HG03469 (cell line): ENCODE measurements around the gene ZNF668.
"Not testable (repeated sequence)": the region's sequence is repeated elsewhere in the genome, so short reads cannot be mapped to it uniquely, and the experiment has no call there.

Source experiments
- ATAC-seq: cut with Tn5 transposase; IDR thresholded peaks from one replicate; pipeline ENCODE4 v1.9.1; 2021; ENCODE audit warnings: mild to moderate bottlenecking, moderate library complexity, moderate number of reproducible peaks; ENCODE audit not compliant: unreplicated experiment

Gene ZNF668

GRCh38 chr16:31061126-31061812, 12.8 kb downstream of the ZNF668 start:
- ATAC-seq = no peak

- ATAC-seq = no peak
These were observed 18.4 kb downstream of the ZNF668 start for GRCh38 chr16:31055613-31056012.

- no peak for ATAC-seq
These were observed 21.9 kb downstream of the ZNF668 start for GRCh38 chr16:31052114-31052513.

- no peak for ATAC-seq
These were observed 23.6 kb downstream of the ZNF668 start for GRCh38 chr16:31050280-31051030.

- no peak for ATAC-seq
These were observed 30.1 kb downstream of the ZNF668 start for GRCh38 chr16:31043898-31044481.

GRCh38 chr16:31043352-31043751, 30.7 kb downstream of the ZNF668 start:
- ATAC-seq = no peak

GRCh38 chr16:31042866-31043265, 31.2 kb downstream of the ZNF668 start:
- ATAC-seq = no peak

GRCh38 chr16:31038993-31039392, 35.0 kb downstream of the ZNF668 start:
- no peak for ATAC-seq

GRCh38 chr16:31036691-31037090, 37.3 kb downstream of the ZNF668 start:
- ATAC-seq = no peak

GRCh38 chr16:31033709-31034492, 40.1 kb downstream of the ZNF668 start:
- ATAC-seq = peak; percentile 31

- ATAC-seq = peak; percentile 57
These were observed 41.0 kb downstream of the ZNF668 start, which contains the start of gene STX4 for GRCh38 chr16:31032736-31033708. Gene STX4, plus strand, starts transcription at chr16:31033558. Its CDS starts 248 bp downstream, at chr16:31033806.

- ATAC-seq = no peak
These were observed 42.8 kb downstream of the ZNF668 start for GRCh38 chr16:31031276-31031675.

- ATAC-seq = no peak
These were observed 44.8 kb downstream of the ZNF668 start for GRCh38 chr16:31029272-31029671.

- ATAC-seq = no peak
These were observed 48.7 kb downstream of the ZNF668 start for GRCh38 chr16:31025339-31025738.

- no peak for ATAC-seq
These were observed 50.3 kb downstream of the ZNF668 start for GRCh38 chr16:31023627-31024226.

- no peak for ATAC-seq
These were observed 50.8 kb downstream of the ZNF668 start for GRCh38 chr16:31023252-31023602.

GRCh38 chr16:31022544-31023251, 51.3 kb downstream of the ZNF668 start:
- ATAC-seq = no peak

- ATAC-seq = no peak
These were observed 53.5 kb downstream of the ZNF668 start for GRCh38 chr16:31020536-31020935.

GRCh38 chr16:31017756-31018155, 56.3 kb downstream of the ZNF668 start:
- ATAC-seq = not testable (repeated sequence)
